ENCODE results near the gene UBE2B.

UBE2B gene

GRCh38 chr5:134436523-134437339 lies 65.4 kb downstream of the UBE2B start:
- DNase-seq (ENCODE audit: low read depth in 2 of 2, low spot score in 1 of 2): peak in 1 of 2 donors; percentile 24

- DNase-seq (ENCODE audit: low read depth in 2 of 2, low spot score in 1 of 2): no peak
Observed at GRCh38 chr5:134437340-134437846, 66.0 kb downstream of the UBE2B start.

- DNase-seq (ENCODE audit: low read depth in 2 of 2, low spot score in 1 of 2): no peak
Observed at GRCh38 chr5:134437847-134438581, 66.6 kb downstream of the UBE2B start.

GRCh38 chr5:134438721-134439123 lies 67.4 kb downstream of the UBE2B start:
- DNase-seq (ENCODE audit: low read depth in 2 of 2, low spot score in 1 of 2): no peak

GRCh38 chr5:134439210-134439654 lies 67.9 kb downstream of the UBE2B start:
- no peak for DNase-seq (ENCODE audit: low read depth in 2 of 2, low spot score in 1 of 2)

DNA sequence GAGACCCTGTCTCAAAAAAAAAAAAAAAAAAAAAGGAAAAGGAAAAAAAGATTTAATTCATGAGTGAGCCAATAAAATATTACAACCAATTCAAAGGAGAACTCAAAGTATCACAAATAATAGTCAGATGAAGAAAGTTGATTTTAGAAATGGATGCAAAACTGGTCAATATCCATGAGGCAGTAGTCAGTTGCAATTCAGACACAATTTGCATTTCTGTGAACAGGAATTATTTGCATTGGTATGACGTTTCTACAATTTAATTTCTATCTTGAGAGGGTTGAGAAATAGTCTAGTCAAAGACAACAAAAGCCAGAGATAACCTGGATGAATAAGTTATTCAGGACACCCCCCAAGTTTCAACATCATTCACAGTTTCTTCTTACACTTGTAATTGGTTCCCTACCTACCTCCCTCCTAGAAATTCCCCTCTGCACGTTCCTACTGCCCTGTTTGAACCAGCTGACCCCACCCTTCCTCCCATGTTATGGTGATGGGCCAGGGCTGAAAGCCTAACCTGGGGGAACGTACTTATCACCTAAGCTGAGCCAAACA lies 68.9 kb downstream of the UBE2B start:
- DNase-seq (ENCODE audit: low read depth in 2 of 2, low spot score in 1 of 2): no peak

Measured in stimulated activated CD8-positive, alpha-beta memory T cell treated with anti-CD3 and anti-CD28 coated beads, Interleukin-4, amount 100 ng/mL, for 4 hours (primary cell).